HepG2 (cell line): ENCODE data around the gene CSTPP1. TPM values are rescaled to one million over a fixed set of nuclear protein-coding genes. Genes with fewer than 3 reads are reported as not detected.

Experiments used
- AKAP8 ChIP-seq: sonication (generic); formaldehyde crosslinking; IDR thresholded peaks from 2 replicates; pipeline ENCODE4 v1.5.1; 2020; ENCODE audit warnings: mild to moderate bottlenecking, missing genetic modification reagents
- ATF7 ChIP-seq, 2 experiments: fragments of 450-650 bp in 1 of 2; sonication (generic) in 1 of 2; formaldehyde crosslinking in 1 of 2; IDR thresholded peaks; 2 replicates each; pipeline versions ENCODE4 v1.4.0 to v1.6.1; 2016 to 2020; ENCODE audit warnings: antibody characterized with exemption in 1 of 2, mild to moderate bottlenecking in 1 of 2, missing genetic modification reagents in 1 of 2
- CCDC6 ChIP-seq: sonication (generic); formaldehyde crosslinking; IDR thresholded peaks from 2 replicates; pipeline ENCODE4 v1.8.1; 2022; ENCODE audit warnings: mild to moderate bottlenecking, missing genetic modification reagents, moderate library complexity
- DR1 ChIP-seq: sonication (generic); formaldehyde crosslinking; IDR thresholded peaks from 2 replicates; pipeline ENCODE4 v1.8.0; 2021; ENCODE audit warnings: mild to moderate bottlenecking, missing genetic modification reagents, inconsistent platforms
- GATAD2A ChIP-seq: IDR thresholded peaks from 2 replicates; pipeline ENCODE4 v1.6.1; 2016
- GZF1 ChIP-seq: sonication (generic); formaldehyde crosslinking; IDR thresholded peaks from 2 replicates; pipeline ENCODE4 v1.5.1; 2020; ENCODE audit warnings: mild to moderate bottlenecking, missing genetic modification reagents
- KDM6A ChIP-seq: IDR thresholded peaks from 2 replicates; pipeline ENCODE4 v1.6.1; 2016; ENCODE audit warnings: low read depth
- MIER2 ChIP-seq: IDR thresholded peaks from 2 replicates; pipeline ENCODE4 v1.6.1; 2016; ENCODE audit warnings: missing biosample characterization, missing genetic modification reagents
- POLR2G ChIP-seq: fragments of 200-400 bp; formaldehyde crosslinking; IDR thresholded peaks from 2 replicates; pipeline ENCODE4 v1.6.1; 2018; ENCODE audit warnings: mild to moderate bottlenecking, low read depth, low read length, moderate library complexity
- REST ChIP-seq, 2 experiments: IDR thresholded peaks; 2 replicates each; pipeline ENCODE4 v1.6.1; 2011 to 2012; ENCODE audit warnings: low read length in 2 of 2, borderline replicate concordance in 1 of 2, low read depth in 1 of 2, mild to moderate bottlenecking in 1 of 2, moderate library complexity in 1 of 2
- SKI ChIP-seq: fragments of 450-650 bp; IDR thresholded peaks from one replicate; pipeline ENCODE4 v1.6.1; 2018; ENCODE audit warnings: mild to moderate bottlenecking; ENCODE audit not compliant: partially characterized antibody
- TBX2 ChIP-seq: sonication (generic); formaldehyde crosslinking; IDR thresholded peaks from 2 replicates; pipeline ENCODE4 v1.5.0; 2020; ENCODE audit warnings: missing genetic modification reagents, mild to moderate bottlenecking, borderline replicate concordance
- ZNF460 ChIP-seq: sonication (generic); formaldehyde crosslinking; IDR thresholded peaks from 2 replicates; pipeline ENCODE4 v1.5.1; 2020; ENCODE audit warnings: missing genetic modification reagents, mild to moderate bottlenecking, borderline replicate concordance
- ZNF576 ChIP-seq: sonication (generic); formaldehyde crosslinking; IDR thresholded peaks from 2 replicates; pipeline ENCODE4 v1.4.0; 2020; ENCODE audit warnings: mild to moderate bottlenecking, missing genetic modification reagents
- ZNF678 ChIP-seq: sonication (generic); formaldehyde crosslinking; IDR thresholded peaks from 2 replicates; pipeline ENCODE4 v1.4.0; 2020; ENCODE audit warnings: mild to moderate bottlenecking, missing genetic modification reagents
- ZNF768 ChIP-seq: sonication (generic); formaldehyde crosslinking; IDR thresholded peaks from 2 replicates; pipeline ENCODE4 v1.4.0; 2020; ENCODE audit warnings: missing genetic modification reagents
- ZSCAN20 ChIP-seq: sonication (generic); formaldehyde crosslinking; IDR thresholded peaks from 2 replicates; pipeline ENCODE4 v1.4.0; 2020; ENCODE audit warnings: missing genetic modification reagents, mild to moderate bottlenecking, borderline replicate concordance
- polyA plus RNA-seq, 8 experiments: library from polyadenylated mRNA; depleted of rRNA in 3 of 8; stranded (reverse) in 7 of 8; unstranded in 1 of 8; fragments of >200 nt; fragmentation: Illumina TruSeq in 4 of 8; extraction: Trizol in 4 of 8; gene quantifications; 2 replicates each; pipeline versions ENCODE4 v1.2.1 to v1.2.3, GENCODE V29; 2011 to 2016; ENCODE audit warnings: low read depth in 4 of 8, missing spikeins in 1 of 8, mixed read lengths in 1 of 8; ENCODE audit not compliant: insufficient read depth in 1 of 8
- total RNA-seq, 5 experiments: library from RNA; depleted of rRNA; stranded (reverse); fragments of >200 nt; fragmentation: Illumina TruSeq; extraction: Trizol; gene quantifications; 2 replicates each; pipeline ENCODE4 v1.2.3, GENCODE V29; 2016; ENCODE audit warnings: low read depth in 1 of 5
- TF ChIP-seq, protein P1 (sequence below): IDR thresholded peaks from 2 replicates; pipeline ENCODE4 v1.6.1; 2016
- TF ChIP-seq, protein P2 (sequence below): IDR thresholded peaks from 2 replicates; pipeline ENCODE4 v1.4.0; 2020; ENCODE audit warnings: mild to moderate bottlenecking, missing genetic modification reagents

CSTPP1 gene
- total and polyA plus RNA-seq, 2 of the 13 experiments (the other 11 are each of a cell fraction or from before 2014, with no cell fraction given), result 12.3 to 14.6 TPM

DNA sequence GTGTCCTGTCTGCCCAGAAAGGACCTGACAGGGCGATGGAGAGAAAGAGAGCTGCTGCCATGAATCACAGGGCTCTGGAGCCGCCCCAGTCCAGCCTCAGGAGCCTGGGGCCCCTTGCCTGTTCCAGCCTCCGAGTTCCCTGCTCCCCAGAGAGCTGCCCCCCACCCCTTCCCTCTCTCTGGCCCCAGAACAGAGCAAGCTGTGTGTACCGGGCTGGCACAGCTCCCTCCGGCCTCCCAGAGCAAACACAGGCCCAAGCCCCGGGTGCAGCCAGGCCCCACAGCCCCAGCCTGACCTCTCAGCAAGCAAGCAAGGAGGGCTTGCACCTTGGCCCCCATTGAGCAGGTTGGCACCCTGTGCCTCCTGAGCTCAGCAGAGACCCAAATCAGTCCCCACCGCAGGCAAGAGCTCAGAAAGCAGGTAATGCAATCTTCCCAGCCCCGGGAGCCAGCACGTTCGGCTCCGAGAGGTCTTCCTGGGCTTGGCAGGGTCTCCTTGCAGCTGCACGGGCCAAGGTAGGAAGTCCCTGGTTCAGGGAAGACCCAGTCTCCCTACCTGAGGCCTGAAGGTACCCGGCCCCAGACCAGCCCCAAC, 248.2 kb downstream of the CSTPP1 start (continued):
- TF ChIP-seq TBX2 (peak; percentile 73), POLR2G (peak; percentile 71; the same call in 1 of the 2 replicates), ZNF678 (CRISPR knock-in tag) (0 out of 2 replicates have a peak, but pooled peaks have one; percentile 27), KDM6A (CRISPR knock-in tag) (peak; percentile 84), DR1 (peak; percentile 64; the same call in 1 of the 2 replicates), ZNF576 (CRISPR knock-in tag) (no peak), MIER2 (no peak), ZNF768 (CRISPR knock-in tag) (peak; percentile 82; the same call in 1 of the 2 replicates), ATF7 (IDR thresholded peaks at IDR 0.05) (no peak), ATF7 (CRISPR knock-in tag; IDR thresholded peaks at IDR 0.05) (peak; percentile 70; the same call in 1 of the 2 replicates), CCDC6 (CRISPR knock-in tag) (peak; percentile 70; the same call in 1 of the 2 replicates), SKI (peak; percentile 28), AKAP8 (peak; percentile 79; the same call in 1 of the 2 replicates), GATAD2A (CRISPR knock-in tag) (peak; percentile 50), ZSCAN20 (CRISPR knock-in tag) (0 out of 2 replicates have a peak, but pooled peaks have one; percentile 25), GZF1 (CRISPR knock-in tag) (peak; percentile 38; the same call in 1 of the 2 replicates), REST (IDR thresholded peaks at IDR 0.05; ENCODE audit: borderline replicate concordance in 1 of 2, low read depth in 1 of 2, low read length in 2 of 2) (0 out of 4 replicates have a peak, but pooled peaks of 1 of the 2 experiments have one; percentile 32), ZNF460 (CRISPR knock-in tag) (peak; percentile 77; the same call in 1 of the 2 replicates)
- TF ChIP-seq, protein P1, sequence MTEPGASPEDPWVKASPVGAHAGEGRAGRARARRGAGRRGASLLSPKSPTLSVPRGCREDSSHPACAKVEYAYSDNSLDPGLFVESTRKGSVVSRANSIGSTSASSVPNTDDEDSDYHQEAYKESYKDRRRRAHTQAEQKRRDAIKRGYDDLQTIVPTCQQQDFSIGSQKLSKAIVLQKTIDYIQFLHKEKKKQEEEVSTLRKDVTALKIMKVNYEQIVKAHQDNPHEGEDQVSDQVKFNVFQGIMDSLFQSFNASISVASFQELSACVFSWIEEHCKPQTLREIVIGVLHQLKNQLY (CRISPR knock-in tag), result peak; percentile 49; the same call in 1 of the 2 replicates
- TF ChIP-seq, protein P2, sequence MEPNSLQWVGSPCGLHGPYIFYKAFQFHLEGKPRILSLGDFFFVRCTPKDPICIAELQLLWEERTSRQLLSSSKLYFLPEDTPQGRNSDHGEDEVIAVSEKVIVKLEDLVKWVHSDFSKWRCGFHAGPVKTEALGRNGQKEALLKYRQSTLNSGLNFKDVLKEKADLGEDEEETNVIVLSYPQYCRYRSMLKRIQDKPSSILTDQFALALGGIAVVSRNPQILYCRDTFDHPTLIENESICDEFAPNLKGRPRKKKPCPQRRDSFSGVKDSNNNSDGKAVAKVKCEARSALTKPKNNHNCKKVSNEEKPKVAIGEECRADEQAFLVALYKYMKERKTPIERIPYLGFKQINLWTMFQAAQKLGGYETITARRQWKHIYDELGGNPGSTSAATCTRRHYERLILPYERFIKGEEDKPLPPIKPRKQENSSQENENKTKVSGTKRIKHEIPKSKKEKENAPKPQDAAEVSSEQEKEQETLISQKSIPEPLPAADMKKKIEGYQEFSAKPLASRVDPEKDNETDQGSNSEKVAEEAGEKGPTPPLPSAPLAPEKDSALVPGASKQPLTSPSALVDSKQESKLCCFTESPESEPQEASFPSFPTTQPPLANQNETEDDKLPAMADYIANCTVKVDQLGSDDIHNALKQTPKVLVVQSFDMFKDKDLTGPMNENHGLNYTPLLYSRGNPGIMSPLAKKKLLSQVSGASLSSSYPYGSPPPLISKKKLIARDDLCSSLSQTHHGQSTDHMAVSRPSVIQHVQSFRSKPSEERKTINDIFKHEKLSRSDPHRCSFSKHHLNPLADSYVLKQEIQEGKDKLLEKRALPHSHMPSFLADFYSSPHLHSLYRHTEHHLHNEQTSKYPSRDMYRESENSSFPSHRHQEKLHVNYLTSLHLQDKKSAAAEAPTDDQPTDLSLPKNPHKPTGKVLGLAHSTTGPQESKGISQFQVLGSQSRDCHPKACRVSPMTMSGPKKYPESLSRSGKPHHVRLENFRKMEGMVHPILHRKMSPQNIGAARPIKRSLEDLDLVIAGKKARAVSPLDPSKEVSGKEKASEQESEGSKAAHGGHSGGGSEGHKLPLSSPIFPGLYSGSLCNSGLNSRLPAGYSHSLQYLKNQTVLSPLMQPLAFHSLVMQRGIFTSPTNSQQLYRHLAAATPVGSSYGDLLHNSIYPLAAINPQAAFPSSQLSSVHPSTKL (CRISPR knock-in tag), result peak; percentile 59; the same call in 1 of the 2 replicates
